Jurkat, Clone E6-1 (cell line): ENCODE data around the gene RAB27A.

Experiments used
- DNase-seq: peaks from one replicate; pipeline ENCODE4 v3.0.0-alpha.2; 2011; ENCODE audit warnings: low read depth, low spot score
- H3K4me3 ChIP-seq: 2 replicates; pipeline ENCODE4 v1.5.1; 2011; ENCODE audit warnings: mild to moderate bottlenecking, low read length, control low read depth, moderate library complexity

RAB27A gene

DNA sequence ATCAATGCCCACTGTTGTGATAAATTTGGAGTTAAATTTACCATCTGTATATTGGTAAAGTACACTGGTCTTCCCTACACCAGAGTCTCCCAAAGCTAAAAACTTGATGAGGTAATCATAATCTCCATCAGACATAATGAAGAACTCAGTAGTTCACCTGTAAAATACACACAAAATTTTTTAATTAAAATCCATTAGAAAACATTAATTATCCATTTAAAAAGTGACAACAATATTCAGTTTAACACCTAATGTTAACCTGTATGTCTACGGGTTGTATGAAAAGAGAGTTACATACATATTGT lies 54.9 kb downstream of the RAB27A start:
- no peak overlapping the region for H3K4me3 ChIP-seq
- no peak for DNase-seq

DNA sequence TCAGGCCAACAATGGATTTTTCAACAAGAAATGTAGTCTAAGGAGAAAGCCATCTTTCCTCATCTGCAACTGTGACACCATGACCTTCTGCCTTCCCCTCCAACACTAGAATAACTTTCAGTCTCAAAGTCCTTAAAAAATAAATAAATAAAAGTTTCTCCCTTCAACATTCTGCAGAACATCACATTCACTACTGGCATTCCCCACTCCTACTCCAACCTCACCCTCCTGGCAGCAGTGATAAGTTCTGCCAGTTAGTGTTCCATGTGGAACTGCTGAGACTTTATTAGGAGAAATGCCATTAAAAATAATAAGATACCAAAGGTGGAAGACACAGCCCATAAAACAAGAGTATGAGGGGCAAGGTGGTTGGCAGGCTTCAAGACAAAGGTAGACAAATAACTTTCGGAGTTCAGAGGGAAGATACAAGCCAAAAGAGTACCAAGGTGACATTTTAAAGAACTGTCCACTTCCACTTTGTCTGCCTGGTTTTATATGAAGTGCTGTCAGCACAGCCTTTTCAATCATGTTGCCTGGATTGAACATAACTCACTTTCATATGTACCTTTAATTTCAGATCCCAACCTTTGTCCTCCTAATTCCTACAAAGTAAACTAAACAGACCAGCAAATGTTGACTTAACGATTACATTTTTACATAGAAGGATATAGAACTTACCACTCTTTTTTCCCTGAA lies 55.4 kb downstream of the RAB27A start:
- no peak for DNase-seq
- no peak overlapping the region for H3K4me3 ChIP-seq

DNA sequence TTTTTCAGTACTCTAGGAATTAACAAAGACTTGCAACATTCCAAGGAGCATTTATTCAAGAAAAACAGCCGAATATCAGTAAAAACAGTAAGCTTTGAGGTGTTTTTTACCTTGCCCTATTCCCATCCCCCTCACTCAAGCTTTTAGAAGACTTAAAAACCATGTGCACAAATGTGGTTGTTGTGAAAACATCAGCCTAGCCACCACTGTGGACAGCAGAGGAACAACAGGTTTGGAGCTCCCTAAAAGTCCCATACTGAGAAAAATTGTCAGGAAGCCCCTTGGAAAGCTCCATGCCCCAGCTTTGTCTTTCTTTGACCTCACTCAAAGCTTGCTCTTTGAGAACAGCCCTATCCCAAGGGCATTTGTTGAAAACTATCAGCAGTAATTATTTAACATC lies 58.2 kb downstream of the RAB27A start:
- no peak for DNase-seq

DNA sequence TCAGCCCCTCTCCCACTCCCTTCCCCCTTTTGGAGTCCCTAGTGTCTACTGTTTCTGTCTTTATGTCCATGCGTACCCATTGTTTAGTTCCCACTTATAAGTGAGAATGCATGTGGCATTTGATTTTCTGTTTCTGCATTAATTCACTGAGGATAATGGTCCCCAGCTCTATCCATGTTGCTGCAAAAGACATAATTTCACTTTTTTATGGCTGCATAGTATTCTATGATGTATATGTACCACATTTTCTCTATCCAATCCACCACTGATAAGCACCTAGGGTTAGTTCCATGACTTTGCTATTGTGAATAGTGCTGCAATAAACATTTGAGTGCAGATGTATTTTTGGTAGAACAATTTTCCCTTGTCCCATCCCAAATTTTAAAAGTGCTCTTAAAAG lies 58.7 kb downstream of the RAB27A start:
- DNase-seq, result no peak
- H3K4me3 ChIP-seq, result no peak overlapping the region

More for the DNA sequence above, 58.2 kb downstream of the RAB27A start:
- H3K4me3 ChIP-seq, result no peak overlapping the region

DNA sequence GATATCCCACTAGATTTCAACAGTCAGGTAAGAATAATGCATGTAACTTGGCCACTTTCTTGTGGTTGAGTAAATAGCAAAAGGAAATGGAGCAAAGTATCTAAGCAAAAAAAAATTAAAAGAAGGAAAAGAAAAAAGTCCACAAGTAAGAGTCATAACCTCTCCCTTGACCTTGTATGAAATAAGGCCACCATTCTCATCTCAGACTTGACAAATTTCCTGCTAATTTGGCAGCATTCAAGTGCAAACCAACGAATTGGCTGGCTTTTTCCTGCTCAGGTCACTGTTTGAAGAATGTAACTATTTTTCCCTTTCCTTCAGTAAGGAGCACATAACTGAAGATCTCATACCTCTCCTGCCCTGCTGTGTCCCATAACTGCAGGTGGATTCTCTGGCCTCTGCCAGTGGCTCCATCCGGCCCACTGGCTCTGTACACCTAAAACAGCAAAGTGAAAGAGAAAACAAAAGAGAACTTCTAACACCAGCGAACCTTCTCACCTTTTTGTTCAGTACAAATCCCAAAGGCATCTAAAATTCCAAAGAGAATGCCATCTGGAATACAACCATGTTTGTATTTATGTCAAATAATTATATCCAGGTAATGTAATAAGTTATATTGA lies 59.5 kb downstream of the RAB27A start:
- H3K4me3 ChIP-seq, result no peak overlapping the region
- no peak for DNase-seq

DNA sequence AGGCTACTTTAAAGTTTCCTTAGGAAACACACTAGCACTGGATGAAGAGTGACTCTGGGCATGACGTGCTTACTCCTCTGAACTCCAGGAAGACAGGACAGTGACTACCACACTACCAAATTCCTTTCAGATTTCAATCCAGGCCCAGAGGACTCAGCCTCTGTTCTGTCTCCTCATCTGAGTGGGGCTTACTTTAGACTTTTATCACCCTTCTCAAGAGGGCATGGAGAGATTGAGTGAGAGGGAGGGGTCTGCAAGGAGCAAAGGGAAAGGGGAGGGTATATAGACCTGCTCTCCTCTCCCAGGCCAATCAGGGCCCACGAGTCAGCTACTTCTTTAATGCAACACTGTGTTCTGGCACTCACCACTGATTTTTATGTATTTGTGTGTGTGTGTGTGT lies 63.5 kb downstream of the RAB27A start:
- H3K4me3 ChIP-seq, result no peak overlapping the region
- no peak for DNase-seq

DNA sequence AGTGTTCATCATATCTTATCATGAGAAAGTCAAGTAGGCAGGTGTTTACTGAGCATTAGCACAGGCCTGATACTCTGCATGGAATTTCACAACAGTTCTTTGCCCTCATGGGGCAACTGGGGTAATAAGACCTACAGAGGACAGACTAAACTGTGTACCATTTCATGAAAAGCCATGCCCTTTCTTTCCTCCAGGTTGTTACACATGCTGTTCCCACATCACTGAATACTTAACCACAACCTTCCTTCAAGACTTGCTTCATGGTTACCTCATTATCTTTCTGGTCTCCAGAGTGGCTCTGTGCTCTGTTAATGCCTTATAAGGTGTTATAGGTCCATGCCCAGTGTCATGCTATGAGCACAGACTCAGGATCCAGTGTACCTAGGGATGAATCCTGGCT lies 64.7 kb downstream of the RAB27A start:
- DNase-seq, result peak; percentile 91
- no peak overlapping the region for H3K4me3 ChIP-seq

DNA sequence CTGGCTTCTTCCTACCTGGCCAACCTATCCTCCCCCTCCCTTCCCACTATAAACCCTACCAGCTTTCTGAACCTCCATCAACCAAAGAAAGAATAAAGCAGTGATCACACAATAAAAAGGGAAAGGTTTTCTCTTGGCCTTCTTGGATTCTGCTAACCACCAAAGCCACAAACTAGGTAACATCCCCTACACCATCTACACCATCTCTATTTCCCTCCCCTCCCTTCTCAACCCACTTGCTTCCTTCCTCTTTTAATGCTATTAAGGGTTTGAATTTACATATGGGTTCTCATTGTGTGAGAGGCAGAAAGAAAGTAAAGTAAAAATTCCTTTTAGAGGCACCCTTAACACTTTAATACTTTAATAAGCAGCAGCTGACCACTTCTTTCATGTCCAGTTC lies 67.0 kb downstream of the RAB27A start:
- peak; percentile 51 for DNase-seq
- no peak overlapping the region for H3K4me3 ChIP-seq

DNA sequence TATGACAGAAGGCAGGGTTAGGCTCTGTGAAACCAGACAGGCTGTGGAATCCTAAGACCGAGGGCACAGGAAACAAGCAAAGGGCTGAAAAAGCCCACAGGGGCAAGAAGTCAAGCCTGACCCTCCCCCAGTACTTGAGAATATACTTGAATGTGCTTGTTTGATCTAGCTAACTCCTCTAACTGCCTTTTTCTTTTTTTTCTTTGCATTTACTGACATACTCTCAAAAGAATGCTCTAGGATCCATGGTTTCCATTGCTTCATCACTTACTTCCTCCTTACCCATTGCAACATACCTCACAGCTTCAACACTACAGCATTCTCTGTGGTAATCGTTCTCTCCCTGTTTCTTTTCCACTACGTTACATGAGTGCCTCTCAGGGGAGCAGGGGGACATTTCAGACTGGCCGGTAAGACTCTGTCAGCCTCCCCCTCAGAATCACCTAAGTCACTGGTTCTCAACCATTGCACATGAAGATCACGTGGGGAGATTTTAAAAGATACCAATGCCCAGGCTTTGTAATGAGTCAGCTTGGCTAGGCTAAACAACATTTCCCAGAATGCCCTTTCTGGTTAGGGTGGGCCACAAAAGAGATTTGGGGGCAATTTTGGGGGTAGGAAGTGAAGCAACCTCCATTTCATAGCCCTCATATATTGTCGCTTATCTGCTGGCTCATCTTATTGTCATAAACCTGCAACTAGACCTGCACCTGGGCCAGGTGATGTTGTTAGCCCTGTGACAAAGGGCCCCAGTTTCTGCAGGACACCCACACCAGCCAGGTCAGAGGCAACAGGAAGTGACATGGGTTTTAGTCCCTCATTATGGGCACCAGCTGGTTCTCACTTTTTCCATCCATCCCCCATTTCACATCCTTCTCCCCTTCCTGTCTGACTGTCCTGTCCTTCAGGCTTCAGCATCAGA lies 68.3 kb downstream of the RAB27A start:
- DNase-seq, result peak; percentile 27
- H3K4me3 ChIP-seq, result no peak overlapping the region

DNA sequence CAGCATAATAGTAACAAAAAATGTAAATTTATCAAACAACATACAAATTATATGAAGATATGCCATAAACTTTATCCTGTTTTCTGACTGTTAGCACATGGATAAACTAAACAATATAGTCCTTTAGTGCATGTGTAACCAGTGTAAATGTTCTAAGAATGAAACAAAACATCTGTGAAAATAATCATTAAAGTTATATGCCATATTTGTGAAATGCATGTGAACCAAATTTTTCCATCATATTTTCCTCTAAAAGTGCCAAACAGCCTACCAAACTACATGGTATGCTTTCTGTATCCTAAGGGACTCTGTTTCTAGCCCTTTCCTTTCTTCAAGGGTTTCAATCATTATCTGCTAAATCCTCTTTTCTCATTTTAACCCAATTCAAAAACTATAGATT lies 69.0 kb downstream of the RAB27A start:
- no peak overlapping the region for H3K4me3 ChIP-seq
- no peak for DNase-seq

DNA sequence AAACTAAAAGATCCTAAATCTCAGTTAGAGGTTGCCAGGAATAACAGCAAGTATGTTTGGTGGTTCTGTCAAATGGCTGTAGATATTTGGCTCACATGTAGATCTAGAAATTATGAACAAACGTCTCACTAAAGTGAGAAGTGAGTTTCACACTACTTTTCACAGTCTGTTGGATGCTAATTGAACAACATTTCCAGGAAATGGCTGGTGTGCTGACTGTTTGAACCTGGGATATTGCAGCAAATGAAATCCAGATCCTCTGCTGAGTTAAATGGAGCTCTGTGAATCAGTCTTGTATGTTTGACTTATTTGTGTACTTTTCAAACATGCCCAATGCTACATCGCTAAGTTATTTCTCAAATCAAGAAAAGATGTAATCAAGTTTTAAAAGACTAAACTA lies 71.6 kb downstream of the RAB27A start:
- no peak overlapping the region for H3K4me3 ChIP-seq
- DNase-seq, result no peak

DNA sequence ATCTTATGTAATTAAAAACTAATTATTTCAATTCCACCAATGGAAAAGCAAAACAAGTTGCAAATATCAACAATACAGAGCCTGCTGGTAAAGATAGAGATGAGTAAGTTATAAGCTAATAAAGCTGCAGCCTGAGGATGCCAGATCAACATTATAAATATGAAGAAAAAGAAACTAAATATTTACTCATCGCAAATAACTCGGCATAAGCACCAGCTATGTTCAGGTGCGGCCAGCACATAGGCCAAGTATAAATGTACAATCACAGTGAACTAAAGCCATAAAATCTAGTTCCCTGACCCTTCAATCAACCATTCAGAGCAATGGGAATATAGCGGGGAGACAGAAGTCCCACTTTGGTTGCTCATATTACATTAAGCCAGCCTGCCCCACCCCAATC lies 85.1 kb downstream of the RAB27A start:
- no peak for DNase-seq
- H3K4me3 ChIP-seq, result no peak overlapping the region

DNA sequence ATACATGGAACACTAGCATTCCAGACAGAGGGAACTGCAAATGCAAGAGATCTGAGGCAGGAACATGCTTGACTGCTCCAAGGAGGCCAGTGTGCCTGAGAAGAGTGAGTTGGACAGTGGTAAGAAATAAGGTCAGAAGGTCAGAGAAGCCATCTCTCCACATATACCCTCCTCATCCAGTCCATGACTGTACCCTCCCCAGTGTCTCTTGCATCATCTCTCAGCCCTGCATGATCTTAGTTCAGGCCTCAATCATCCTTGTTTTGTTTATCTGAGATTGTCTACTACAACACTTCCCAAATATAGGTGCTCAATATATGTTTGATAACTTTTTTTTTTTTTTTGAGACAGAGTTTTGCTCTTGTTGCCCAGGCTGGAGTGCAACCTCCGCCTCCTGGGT lies 87.4 kb downstream of the RAB27A start:
- no peak overlapping the region for H3K4me3 ChIP-seq
- DNase-seq, result no peak

DNA sequence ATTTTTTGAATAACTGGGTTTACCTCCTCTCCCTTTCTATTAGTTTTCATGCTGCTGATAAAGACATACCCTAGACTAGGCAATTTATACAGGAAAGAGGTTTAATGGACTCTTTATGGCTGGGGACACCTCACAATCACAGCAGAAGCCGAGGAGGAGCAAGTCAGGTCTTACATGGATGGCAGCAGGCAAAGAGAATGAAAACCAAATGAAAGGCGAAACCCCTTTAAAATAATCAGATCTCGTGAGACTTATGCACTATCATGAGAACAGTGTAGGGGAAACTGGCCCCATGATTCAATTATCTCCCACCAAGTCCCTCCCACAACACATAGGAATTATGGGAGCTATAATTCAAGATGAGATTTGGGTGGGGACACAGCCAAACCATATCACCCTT lies 90.9 kb downstream of the RAB27A start:
- H3K4me3 ChIP-seq, result no peak overlapping the region
- DNase-seq, result no peak

DNA sequence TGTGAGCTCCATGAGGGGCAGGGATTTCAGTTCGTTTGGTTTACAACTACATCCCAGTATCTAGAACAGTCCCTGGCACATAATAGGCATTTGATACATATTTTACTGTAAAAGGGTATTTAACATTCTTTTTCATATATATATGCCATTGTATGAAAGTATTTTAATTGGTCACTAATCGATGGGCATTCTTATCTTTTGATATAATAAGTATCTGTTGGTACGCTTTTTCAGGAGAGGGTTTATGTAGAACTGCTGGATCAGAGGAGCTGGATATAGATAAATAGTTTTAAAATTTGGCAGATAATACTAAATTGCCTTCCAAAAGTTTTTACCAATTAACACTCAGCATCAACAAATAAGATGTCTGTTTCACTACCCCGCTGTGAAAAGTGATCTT lies 91.9 kb downstream of the RAB27A start:
- no peak for DNase-seq
- peak overlapping the region; percentile 79 for H3K4me3 ChIP-seq

DNA sequence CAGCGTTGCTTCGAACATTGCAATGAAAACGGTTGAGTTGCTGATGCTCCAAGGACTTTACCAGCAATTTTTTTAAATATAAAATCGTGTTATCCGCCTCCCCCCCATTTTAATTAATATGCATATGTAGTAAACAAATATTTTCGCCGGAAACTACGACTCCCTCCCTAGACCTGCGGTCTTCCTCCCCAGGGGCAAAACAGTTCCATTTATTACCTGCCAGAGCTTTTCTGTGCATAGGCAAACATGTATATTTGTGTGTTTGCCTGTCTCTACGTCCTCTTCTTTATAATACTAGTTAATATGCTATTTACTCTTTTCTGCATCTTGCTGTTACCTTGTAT lies 92.3 kb downstream of the RAB27A start:
- peak overlapping the region; percentile 79 for H3K4me3 ChIP-seq
- DNase-seq, result no peak

DNA sequence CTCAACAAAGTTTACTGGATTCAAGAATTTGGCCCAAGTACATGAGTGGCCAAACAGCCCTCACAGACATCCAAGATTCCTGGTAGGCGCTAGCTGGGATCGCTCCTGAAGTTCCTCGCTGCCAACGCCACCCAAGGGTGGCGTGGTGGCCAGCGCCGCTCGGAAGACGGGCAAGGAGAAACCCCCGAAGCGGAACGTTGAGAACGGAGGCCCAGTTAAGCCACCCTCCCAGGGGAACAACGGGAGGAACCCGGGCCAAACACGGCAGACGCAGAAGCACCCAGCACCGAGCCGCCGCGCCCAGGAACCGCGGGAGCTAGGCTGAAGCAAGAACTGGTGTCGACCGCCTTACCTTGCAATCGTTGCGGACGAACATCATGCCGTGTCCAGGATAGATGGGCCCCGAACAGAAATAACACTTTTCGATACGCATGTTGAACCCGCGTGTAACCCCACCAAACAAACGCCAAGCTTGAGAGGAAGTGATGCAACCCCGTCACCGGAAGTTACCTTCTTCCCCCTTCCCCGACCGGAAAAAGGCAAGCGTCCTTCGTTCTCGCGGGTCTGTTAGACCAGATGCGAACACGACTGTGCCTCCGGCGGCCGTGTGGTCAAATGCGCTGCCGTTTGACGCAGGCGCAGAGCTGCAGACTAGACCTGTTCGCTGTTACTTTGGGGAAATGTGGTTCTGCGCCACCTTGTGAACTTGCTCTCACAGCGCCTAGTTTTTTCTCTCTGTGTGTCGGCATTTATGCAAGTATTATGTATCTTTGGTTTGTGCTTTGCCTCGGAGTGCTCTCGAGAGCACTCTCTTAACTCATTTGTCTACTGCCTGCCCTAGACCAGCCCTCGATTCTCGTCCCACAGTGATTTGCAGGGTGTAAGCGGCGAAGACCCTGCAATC lies 92.9 kb downstream of the RAB27A start, which contains the start of gene RSL24D1:
Gene RSL24D1, minus strand, starts transcription at position 484 of the 904 bp plus-strand sequence. Its CDS starts 51 bp downstream, at position 433.
- peak within 1 kb of the TSS; percentile 79 for H3K4me3 ChIP-seq
- DNase-seq, result peak; percentile 99

DNA sequence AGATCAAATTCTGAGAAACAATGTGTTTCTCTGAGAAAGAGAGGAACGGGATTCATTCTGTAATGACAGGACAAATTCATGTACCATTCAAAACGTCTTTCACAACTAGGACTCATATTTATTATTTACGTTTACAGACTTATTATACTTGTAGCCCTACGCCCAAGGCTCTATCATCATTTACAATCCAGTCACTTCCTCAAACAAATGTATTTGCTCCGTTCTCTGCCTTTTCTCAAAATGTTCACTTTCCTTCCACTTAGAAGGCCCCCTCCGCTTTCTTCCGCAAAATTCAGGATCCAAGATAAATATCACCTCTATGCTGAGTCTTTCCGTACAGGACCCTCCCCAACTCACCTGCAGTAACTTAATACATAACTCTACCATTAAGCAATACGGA lies 93.6 kb downstream of the RAB27A start:
- peak overlapping the region; percentile 79 for H3K4me3 ChIP-seq
- DNase-seq, result no peak

DNA sequence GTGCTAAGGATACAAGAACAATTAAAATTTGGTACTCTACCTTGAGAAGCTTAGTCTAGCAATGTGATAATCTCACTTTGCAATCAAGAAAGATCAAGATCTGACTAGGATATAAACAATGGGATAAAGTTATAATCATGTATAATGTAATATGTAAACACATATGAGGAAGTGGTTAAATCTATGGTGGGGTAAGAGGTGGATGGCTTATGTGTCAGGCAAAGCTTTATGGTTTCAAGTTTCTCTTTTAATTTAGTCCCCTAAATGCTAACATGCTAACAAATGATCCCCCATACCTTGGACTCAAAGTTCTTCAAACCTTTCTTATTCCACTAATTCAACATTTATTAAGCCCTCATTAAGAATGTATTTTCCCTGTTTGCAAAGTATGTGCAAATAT lies 95.4 kb downstream of the RAB27A start:
- no peak for DNase-seq
- no peak overlapping the region for H3K4me3 ChIP-seq
